SU-DHL-6 (cell line): Measurements from ENCODE around the gene TXNDC11.

ENCODE experiments used
- EZH2phosphoT487 ChIP-seq: fragments of 200-600 bp; sonication (generic), shearing (Covaris generic); conservative IDR thresholded peaks from 2 replicates; pipeline ENCODE4 v1.6.1; 2018; ENCODE audit warnings: mild to moderate bottlenecking, antibody characterized with exemption, low read length, moderate library complexity, mixed read lengths
- TF ChIP-seq, protein P1 (sequence below): fragments of 200-600 bp; sonication (generic); IDR thresholded peaks from one replicate; pipeline ENCODE4 v1.5.1; 2017; ENCODE audit warnings: antibody characterized with exemption, mild to moderate bottlenecking, low read length, moderate library complexity; ENCODE audit not compliant: insufficient read depth, poor library complexity, severe bottlenecking

DNA sequence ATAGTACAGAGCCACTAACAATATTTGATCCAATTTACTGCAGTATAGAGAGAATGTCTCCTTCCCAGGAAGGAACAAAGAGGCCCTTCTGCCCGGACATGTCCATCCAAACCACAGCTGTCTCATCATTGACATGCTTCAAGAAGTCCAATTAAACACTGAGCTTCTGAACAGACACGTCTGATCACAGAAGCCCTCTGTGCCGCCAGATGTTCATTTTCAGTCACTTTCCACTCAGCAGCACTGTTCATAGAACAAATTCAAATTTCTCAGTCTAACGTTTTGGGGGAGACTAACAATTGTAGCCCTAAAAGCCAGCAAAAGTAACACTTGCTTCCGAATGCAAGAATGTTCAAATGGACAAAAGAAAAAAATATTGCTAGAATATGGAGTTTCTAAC lies 39.1 kb upstream of the TXNDC11 start:
- TF ChIP-seq, protein P1, sequence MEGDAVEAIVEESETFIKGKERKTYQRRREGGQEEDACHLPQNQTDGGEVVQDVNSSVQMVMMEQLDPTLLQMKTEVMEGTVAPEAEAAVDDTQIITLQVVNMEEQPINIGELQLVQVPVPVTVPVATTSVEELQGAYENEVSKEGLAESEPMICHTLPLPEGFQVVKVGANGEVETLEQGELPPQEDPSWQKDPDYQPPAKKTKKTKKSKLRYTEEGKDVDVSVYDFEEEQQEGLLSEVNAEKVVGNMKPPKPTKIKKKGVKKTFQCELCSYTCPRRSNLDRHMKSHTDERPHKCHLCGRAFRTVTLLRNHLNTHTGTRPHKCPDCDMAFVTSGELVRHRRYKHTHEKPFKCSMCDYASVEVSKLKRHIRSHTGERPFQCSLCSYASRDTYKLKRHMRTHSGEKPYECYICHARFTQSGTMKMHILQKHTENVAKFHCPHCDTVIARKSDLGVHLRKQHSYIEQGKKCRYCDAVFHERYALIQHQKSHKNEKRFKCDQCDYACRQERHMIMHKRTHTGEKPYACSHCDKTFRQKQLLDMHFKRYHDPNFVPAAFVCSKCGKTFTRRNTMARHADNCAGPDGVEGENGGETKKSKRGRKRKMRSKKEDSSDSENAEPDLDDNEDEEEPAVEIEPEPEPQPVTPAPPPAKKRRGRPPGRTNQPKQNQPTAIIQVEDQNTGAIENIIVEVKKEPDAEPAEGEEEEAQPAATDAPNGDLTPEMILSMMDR, result no peak
- no peak for TF ChIP-seq EZH2phosphoT487
